HG03175 (cell line): ENCODE measurements around the gene CALN1.

Experiments
- ATAC-seq: cut with Tn5 transposase; IDR thresholded peaks from one replicate; pipeline ENCODE4 v1.9.1; 2021; ENCODE audit warnings: mild to moderate bottlenecking, moderate library complexity; ENCODE audit not compliant: unreplicated experiment

CALN1 gene

DNA sequence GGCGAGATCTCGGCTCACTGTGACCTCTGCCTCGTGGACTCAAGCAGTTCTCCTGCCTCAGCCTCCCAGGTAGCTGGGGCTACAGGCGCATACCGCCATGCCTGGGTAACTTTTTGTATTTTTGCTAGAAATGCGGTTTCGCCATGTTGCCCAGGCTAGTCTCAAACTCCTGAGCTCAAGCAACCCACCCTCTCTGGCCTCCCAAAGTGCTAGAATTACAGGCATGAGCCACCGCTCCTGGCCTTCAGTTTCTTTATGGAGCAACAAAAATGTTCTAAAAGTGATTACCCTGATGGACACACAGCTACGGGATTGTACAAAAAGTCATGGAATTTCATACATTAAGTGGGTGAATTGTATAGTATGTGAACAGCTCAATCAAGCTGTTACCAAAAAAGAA is 216.0 kb downstream of the CALN1 start:
- ATAC-seq, result no peak

DNA sequence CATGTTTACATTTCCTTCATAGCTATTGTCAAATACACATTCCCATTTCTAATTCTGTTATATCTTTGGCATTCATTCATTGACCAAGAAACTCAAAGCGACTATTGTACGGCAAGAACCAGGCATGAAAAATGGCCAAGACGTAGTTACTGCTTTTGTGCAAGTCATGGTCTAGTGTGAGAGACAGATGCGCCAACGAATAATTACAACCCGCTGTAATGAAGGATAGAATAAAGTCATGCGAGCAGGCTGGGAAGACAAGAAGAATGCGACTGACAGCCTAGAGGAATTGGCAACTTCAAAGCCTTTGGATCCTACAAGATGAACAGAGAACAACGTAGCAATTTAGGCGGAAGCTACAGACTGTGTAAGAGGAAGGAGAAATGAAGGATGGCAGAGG is 221.2 kb downstream of the CALN1 start:
- no peak for ATAC-seq

DNA sequence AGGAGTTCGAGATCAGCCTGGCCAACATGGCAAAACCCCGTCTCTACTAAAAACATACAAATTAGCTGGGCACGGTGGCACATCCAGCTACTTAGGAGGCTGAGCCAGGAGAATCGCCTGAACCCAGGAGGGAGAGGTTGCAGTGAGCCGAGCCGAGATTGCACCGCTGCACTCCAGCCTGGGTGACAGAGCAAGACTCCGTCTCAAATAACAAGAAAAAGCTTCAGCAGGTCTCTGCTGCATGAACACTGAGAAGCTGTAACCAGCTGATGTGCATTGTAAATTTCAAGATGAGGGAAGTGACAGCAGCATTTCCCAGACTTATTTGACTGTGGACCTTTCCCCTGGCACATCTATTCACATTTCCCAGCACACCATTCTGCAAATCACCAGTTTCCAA is 222.0 kb downstream of the CALN1 start:
- no peak for ATAC-seq

DNA sequence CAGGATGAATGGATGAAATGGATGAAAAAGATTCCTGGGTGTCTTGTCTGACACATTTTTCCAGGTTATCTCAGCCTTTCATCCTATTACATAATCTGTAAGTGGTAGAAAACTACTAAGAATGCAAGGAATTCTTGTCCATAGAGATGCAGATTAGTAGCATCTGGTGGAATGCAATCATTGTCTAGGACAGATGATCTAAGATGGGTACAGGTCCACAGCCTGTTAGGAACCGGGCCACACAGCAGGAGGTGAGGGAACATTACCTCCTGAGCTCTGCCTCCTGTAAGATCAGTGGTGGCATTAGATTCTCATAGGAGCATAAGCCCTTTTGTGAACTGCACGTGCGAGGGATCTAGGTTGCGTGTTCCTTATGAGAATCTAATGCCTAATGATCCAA is 225.0 kb downstream of the CALN1 start:
- no peak for ATAC-seq

DNA sequence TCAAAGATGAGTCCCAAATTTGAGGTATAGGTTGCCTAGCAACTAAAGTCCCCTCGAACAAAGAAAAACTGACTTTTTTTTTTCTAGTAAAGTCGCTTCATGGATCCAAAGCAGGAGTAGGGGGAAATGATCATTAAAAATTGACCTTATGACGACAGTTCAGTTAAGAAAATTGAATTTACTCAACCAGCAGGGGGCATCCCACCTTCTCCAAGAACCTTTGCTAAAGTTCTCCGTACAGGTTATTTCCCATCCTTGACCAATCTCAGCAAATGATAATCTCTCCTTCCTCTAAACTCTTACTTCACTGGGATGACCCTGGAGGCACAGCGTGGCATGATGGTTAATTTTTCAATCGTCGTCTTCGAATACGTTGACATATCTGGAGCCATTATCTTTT is 228.3 kb downstream of the CALN1 start:
- no peak for ATAC-seq

DNA sequence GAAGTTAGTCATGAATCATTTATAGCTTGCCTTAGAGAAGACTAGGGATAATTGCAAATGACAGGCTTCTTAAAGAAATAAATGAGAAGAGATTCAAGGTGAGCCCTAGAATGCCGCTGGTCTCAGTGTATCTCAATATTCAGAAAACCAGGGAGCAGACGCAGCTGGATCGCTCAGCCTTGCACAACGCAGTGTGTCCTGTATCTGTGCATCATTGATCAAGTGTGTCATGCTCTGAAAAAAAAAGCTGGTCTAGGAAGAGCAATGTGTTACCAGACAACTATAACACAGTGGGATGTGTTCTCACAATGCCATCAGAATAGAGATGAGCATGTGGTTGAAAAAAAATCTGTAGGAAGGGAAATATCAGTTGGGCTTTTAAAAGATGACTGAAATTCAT is 230.1 kb downstream of the CALN1 start:
- no peak for ATAC-seq

DNA sequence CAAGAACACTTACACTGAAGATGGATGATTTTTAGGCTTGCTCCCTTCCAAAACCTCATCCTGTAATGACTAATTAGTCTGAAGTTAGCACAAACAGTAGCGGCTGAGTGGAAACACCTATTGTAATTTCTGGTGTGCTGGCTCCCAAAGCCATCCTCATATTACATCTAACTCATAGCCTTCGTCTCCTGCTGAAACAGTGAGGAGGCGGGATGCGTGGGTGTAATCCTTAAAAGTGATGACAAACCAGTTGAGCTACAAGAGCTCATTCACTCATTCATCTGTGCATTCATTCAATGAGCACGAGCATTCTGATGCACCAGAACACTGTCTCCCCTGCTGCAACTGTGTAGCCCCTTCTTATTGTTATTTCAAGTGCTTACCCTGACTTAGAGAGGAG is 235.3 kb downstream of the CALN1 start:
- no peak for ATAC-seq

DNA sequence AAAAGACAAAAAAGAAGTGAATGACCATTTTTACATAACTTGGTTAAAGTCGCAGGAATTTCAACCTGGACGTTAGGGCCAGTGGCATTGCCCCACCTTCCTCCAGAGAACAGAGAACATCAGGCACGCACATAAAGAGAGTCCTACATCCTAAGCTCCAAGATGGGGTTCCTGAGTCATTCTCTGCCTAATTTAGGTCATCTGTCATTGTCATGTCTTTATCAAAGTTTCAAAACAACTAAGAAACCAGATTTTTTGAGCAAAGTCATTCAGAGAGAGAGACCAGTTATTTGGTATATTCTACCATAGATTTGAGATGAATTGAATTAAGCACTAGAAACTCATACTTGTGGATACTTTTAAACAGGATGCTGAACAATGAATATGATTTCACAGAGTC is 241.7 kb downstream of the CALN1 start:
- no peak for ATAC-seq

DNA sequence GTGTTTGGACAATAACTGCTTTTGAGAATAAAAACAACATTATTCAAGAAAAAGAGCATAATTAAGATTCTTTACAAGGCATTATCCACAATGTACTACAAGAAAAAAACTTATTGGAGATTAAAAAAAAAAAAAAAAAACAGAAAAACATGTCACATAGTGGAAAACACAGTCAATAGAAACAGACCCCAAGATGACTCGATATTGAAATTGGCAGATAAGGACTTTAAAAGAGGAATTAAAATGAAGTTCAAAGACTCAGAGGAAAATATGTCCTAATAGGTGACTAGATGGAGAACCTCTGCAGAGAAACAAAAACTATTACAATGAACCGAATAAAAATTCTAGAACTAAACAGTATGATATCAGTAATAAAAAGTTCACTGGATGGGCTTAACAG is 248.9 kb downstream of the CALN1 start:
- no peak for ATAC-seq

DNA sequence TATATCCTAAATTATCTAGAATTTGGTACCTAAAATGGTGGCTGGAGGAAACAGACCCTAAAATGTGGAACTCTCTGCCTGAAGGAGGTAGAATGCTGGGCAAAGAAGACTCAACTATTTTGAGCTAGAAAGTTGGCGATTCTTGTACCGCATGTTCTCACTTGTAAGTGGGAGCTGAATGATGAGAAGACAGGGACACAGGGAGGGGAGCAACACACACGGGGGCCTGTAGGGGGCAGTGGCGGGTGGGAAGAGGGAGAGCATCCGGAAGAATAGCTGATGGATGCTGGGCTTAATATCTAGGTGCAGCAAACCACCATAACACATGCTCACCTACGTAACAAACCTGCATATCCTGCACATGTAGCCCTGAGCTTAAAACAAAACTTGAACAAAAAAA is 250.6 kb downstream of the CALN1 start:
- ATAC-seq, result no peak

DNA sequence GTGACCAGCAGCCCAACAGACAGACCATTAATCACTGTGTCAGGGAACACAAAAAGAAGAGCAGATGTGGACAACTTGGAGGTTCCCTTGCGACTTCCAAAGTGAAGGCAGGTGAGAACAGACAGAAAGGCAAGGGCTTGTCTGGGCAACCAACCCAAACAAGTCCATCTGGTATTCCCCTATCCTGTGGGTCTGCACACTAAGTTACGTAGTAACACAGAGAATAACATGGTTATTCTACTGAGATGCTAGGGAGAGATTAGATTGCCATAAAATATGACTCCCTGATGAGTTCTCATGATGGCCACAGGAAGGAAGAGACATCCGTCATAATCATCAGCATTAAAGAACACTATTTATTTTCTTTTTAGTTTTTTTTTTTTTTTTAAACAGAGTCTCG is 252.2 kb downstream of the CALN1 start:
- no peak for ATAC-seq

DNA sequence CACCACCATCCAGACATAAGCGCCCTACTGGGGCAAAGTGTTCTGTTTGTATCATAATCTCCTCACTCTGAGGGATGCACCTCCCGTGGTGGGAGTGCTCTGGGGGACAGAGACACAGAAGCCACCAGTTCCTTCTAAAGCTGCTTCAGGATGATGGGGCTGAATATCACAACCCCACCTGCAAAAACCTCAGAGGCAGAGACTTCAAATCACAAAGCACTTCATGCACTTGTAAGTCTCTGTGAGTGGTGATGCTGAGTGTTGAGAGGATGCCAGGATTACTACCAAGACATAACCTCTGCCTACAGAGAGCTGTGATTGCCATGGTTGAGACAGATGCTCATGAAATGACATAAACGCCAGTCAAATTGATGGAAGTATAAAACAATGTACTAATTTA is 255.5 kb downstream of the CALN1 start:
- ATAC-seq, result no peak

DNA sequence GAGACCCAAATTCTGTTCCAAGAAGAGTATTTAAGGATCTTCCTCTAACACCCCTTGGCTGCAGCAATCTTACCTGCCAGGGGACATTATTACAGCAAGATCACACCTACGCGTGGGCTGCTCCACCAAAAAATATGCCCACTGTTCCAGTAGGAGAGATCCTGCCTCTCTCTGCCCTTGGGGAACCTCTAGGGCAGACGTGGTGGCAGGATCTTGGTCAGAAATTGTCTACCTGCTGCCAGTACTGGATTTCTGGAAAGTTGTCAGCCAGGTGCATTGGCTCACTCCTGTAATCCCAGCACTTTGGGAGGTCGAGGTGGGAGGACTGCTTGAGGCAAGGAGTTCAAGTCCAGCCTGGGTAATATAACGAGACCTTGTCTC is 259.0 kb downstream of the CALN1 start:
- ATAC-seq, result no peak

DNA sequence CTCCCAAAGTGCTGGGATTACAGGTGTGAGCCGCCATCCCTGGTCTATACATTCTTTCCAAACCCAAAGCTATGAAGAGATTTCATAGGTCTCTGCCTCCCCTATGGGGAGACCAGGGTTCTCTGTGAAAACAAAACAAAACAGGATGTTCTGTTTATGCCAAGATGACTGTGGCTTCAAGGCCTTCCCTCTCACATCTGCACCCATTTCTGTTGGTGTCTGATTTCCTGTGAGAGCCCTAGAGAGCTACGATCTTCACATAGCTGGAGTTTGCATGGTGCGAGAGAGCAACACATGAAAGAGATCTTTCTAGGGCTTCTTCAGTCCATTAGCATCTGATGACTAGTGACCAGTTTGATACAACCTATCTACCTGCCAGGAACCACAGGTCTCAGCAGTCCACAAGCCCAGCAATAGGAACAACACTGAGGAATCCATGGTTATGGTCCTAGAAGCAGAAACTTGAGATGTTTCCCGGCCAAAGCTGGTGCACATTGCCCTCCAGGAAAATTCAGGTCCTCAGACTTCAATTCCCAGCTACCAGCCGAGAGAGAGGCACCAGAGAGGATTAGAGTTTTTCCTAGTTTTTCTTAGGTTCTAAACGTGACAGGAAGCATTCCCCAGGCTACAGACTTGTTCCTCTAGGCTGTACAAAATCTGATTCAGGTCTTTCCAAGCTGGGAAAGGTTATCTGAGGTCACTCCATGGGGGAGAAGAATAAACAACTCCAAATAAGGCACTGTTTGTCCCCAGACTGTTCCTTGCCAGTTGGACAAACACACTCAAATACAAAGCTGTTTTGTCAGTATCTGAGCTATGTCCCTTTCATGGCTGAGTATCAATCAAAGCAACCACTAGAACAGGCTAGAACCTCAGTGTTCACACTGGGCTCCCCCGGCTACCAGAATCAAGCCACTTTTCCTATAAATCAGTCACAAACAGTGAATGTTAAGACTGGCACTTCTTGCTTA is 259.7 kb downstream of the CALN1 start:
- ATAC-seq, result no peak

DNA sequence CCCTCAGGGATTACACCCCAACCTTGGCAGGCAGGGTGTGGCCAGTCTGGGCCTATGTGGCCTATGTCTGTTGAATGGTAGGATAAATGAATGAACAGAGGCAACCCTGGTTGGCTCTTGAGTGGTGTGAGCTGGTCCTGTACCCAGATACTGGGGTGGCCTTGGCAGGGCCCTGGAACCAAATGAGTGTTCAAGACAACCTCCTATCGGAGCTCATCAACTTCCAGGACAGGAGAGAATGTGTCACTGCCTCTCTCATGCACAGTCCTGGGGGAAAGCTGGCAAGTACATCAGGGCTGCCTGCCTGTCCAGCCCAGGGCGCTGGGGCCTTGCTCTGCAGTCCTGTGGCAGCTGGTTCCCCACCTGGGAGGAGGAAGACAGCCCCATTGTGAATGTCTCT is 271.6 kb downstream of the CALN1 start:
- ATAC-seq, result no peak

DNA sequence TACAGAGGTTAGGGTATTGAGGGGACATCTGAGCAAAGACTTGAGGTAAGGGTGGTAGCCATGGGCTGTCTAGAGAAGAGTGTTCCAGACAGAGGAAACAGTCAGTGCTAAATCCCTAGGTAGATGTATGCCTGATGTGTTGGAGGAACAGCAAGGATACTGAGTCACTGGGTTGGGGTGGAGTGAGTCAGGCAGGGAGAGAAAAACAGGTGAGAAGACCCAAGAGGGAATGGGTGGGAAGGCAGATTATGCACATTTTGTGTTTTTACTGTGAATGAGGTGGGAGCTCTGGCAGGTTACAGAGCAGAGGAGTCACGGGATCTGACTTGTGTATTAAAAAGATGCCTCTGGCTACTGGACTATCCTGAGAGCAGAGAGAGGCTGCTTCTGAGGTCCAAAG is 285.0 kb downstream of the CALN1 start:
- no peak for ATAC-seq

DNA sequence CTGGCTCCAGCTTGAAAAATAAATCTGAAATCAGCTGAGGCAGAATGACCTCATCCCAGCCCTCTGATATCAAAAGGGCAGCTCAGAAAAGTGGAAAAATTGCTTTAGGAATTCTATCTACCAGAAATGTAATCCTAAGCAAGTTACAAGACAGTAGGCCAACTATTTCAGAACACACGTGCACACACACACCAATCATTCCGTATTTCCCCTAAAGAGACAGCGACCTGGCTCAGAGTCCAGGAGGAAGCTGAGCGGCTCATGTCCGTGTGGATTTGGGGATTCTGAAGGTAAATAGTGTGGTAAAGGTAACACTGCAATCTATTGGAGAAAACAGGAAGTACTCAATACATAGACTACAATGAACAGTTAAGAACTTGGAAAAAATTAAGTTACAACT is 288.2 kb downstream of the CALN1 start:
- no peak for ATAC-seq

DNA sequence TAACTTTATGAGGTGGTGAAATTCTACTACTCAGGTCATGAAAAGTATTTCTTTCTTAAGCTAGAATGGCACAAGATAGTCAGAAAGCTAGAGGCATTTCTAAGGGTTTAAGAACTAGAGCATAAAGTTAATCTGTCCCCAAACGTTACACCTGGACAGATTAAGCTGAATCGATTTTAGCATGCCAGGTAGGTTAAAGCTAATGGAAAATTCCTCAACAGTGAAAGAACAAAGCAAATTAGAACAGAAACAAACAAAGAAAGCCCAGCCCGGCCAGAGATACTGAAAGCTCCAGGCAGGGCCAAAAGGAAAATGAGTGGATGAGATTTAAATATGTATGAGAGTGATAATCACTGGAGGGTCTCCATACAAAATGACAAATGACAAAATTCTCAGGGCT is 293.8 kb downstream of the CALN1 start:
- ATAC-seq, result no peak

DNA sequence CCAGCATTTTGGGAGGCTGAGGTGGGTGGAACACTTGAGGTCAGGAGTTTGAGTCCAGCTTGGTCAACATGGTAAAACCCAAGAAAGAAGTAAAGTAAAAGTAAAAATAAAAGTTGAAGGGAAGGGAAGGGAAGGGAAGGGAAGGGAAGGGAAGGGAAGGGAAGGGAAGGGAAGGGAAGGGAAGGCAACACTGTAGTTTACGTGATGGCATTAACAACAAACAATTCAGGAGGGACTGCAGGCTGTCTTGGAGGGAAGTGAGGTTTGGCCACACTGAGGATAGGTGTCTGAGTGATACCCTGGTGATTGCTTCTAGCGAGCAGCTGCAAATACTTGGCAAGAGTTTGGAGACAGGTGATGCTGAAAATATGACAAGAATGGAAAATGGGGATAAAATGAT is 298.0 kb downstream of the CALN1 start:
- ATAC-seq, result no peak

DNA sequence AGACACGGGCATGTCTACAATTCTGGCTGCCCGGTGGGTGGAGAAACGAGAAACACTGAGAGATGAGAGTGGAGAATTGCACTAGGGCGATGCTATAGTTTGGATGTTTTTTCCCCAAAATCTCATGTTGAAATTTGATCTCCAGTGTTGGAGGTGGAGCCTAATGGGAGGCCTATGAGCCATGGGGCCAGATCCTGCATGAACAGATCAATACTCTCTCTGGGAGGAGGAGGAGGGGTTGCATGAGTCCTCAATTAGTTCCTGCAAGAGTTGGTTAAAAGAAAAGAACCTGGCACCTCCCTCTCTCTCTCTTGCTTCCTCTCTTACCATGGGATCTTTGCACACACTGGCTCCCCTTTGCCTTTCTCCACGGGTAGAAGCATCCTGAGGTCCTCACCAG is 299.1 kb downstream of the CALN1 start:
- ATAC-seq, result no peak

DNA sequence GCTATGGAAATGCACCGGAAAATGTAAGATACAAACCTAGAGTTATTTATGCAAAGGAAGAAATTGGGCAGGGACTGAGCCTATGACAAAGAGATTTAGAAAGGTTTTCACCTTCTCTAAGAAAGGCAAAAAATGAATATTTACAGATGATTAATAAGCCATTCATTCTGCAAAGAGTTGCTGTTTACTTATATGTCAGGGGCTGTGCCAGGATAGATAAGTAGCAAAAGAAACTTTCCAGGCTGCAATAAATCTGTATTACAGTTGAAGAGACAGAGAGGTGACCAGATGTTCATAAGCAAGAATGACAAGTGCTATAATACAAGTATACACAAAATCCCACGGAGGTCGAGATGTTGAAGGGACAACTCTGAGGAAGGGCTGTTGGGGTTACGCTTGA is 299.6 kb downstream of the CALN1 start:
- no peak for ATAC-seq

DNA sequence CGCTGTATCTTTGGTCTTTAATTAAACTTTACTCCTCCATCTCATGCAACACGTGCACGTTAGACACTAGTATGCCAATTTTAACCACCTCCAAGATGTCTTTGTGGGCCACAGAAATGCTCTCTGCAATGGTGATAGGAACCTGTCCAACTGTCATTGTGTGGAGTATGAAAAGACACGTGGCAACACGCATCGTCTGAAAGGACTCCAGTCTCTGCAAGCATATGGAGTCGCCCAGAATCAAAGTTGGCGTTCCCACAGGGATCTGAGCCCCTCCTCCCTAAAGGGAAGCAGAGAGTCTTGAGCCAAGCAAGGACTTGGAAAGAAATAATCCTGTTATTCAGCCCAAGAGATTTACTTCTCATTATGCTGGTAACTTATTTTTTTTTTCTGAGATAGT is 301.1 kb downstream of the CALN1 start:
- ATAC-seq, result no peak

DNA sequence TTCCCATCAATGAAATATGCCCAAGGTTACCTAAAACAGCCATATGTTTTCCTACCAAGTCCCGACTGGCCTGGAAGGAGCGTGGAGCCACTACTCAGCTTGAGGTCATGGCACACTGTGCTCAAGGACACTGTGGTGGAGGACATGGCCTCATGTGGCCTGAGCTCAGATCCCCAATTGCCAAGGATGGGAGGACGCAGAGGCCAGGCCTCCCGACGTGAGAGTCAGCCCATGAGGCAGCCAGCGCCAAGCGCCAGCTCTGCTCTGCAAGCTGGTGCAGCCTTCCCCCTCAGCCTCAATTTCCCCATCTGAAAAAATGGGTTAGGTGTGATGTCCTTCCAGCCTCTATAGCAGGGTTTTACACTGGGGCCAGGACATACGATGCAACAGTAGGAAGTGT is 302.6 kb downstream of the CALN1 start:
- no peak for ATAC-seq
